Measurements from ENCODE around the gene COPG2. TPM values are rescaled to one million over a fixed set of nuclear protein-coding genes. Genes with fewer than 3 reads are reported as not detected.

The COPG2 gene
- total RNA-seq, 1 experiment from 2014 or later = 77.7 TPM

DNA sequence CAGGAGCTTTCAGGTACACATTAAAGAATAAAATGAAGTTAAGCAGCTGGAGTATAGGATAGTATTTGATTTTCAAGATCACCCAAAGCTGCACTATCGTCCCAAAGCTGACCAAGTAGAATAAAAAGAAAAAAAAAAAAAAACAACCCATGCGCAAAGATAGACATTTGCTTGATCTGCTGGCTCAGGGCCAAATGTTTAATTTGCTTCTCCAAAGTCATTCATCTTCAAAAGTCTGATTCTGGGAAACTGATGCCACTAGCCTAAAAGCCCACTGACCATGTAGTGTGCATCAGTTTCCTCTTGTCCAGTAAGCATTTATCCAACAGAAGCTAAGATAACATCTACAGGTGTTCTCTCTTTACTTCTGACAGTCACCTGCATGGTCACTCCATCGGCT lies 162.2 kb downstream of the COPG2 start:
- Histone ChIP-seq H3K9ac (ENCODE audit: extremely low read depth, insufficient read length, low read length) (no peak overlapping the region), H3K79me1 (ENCODE audit: insufficient read depth, low read depth, low read length, poor library complexity, severe bottlenecking) (no peaks in the 10 kb centered on the region), H3K9me3 (ENCODE audit: control insufficient read depth, low read depth, low read length) (no peaks in the 10 kb centered on the region), H2AFZ (ENCODE audit: low read length) (no peak overlapping the region), H3K14ac (ENCODE audit: insufficient read depth, low read length) (no peak overlapping the region), H2BK15ac (ENCODE audit: low read depth, low read length) (no peak overlapping the region), H2BK5ac (ENCODE audit: insufficient read length, low read length) (no peak overlapping the region), H3K27me3 (ENCODE audit: insufficient read depth, low read length) (no peaks in the 10 kb centered on the region), H3K27ac (ENCODE audit: insufficient read length, low read depth, low read length) (no peak overlapping the region), H3K79me2 (ENCODE audit: insufficient read depth, low read length) (no peaks in the 10 kb centered on the region), H2AK5ac (ENCODE audit: insufficient read length, low read length) (no peak overlapping the region), H3K4me1 (ENCODE audit: insufficient read depth, low read length) (no peaks in the 10 kb centered on the region), H3K23me2 (ENCODE audit: insufficient read length, low read depth, low read length, poor library complexity, severe bottlenecking) (no peaks in the 10 kb centered on the region), H4K8ac (replicated peaks; ENCODE audit: insufficient read length, low read depth, low read length) (no peak overlapping the region), H4K20me1 (ENCODE audit: control insufficient read depth, insufficient read depth, insufficient read length) (no peaks in the 10 kb centered on the region), H2BK12ac (ENCODE audit: insufficient read length, low read depth, low read length) (no peak overlapping the region), H4K5ac (ENCODE audit: insufficient read length, low read depth, low read length) (no peak overlapping the region), H3K4ac (ENCODE audit: low read depth, low read length) (no peak overlapping the region), H2BK20ac (ENCODE audit: low read depth, low read length, poor library complexity, severe bottlenecking) (no peak overlapping the region), H3K18ac (ENCODE audit: insufficient read length, low read depth, low read length) (no peak overlapping the region), H3K23ac (ENCODE audit: insufficient read length, low read depth, low read length) (no peak overlapping the region), H3K56ac (ENCODE audit: insufficient read length, low read depth, low read length) (no peak overlapping the region), H4K91ac (ENCODE audit: insufficient read length, low read depth, low read length) (no peak overlapping the region), H3T11ph (ENCODE audit: low read length) (no peak overlapping the region), H2BK120ac (ENCODE audit: low read depth, low read length, poor library complexity, severe bottlenecking) (no peak overlapping the region), H3K4me2 (ENCODE audit: insufficient read depth, insufficient read length, low read length) (no peak overlapping the region)
- WGBS (ENCODE audit: extremely low coverage, insufficient read length, low lambda C conversion rate) = no CpG with 5 or more reads among the region's 3 CpGs
- H3K4me3 Mint-ChIP-seq = no peak overlapping the region
- no peaks in the 10 kb centered on the region for H3K4me1 Mint-ChIP-seq
- H3K36me3 Mint-ChIP-seq (ENCODE audit: insufficient read depth in 1 of 3, low read depth in 3 of 3) = peaks cover 18 to 56% (median 53%) of the 10 kb centered on the region in 3 experiments; a peak in 6 of 7 replicates
- TF ChIP-seq, protein P1, sequence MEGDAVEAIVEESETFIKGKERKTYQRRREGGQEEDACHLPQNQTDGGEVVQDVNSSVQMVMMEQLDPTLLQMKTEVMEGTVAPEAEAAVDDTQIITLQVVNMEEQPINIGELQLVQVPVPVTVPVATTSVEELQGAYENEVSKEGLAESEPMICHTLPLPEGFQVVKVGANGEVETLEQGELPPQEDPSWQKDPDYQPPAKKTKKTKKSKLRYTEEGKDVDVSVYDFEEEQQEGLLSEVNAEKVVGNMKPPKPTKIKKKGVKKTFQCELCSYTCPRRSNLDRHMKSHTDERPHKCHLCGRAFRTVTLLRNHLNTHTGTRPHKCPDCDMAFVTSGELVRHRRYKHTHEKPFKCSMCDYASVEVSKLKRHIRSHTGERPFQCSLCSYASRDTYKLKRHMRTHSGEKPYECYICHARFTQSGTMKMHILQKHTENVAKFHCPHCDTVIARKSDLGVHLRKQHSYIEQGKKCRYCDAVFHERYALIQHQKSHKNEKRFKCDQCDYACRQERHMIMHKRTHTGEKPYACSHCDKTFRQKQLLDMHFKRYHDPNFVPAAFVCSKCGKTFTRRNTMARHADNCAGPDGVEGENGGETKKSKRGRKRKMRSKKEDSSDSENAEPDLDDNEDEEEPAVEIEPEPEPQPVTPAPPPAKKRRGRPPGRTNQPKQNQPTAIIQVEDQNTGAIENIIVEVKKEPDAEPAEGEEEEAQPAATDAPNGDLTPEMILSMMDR (conservative IDR thresholded peaks at IDR 0.05) = no peak
- H3K9me3 Mint-ChIP-seq = no peaks in the 10 kb centered on the region
- H3K27ac Mint-ChIP-seq = no peak overlapping the region
- DNase-seq = no peak
- no peaks in the 10 kb centered on the region for H3K27me3 Mint-ChIP-seq (ENCODE audit: low read depth)
